ENCODE data around the gene PCOLCE2. TPM values are rescaled to one million over a fixed set of nuclear protein-coding genes. Genes with fewer than 3 reads are reported as not detected.

PCOLCE2 gene
- total RNA-seq, 6 experiments from 2014 or later, result 0.74 to 17.3 (median 14.6) TPM

- Mint-ChIP-seq H3K4me1 (ENCODE audit: low read depth) (peaks cover 55% of the 10 kb centered on the region), H3K4me3 (no peak overlapping the region), H3K9me3 (no peaks in the 10 kb centered on the region), H3K27me3 (ENCODE audit: insufficient read depth) (peaks cover 17% of the 10 kb centered on the region; the same call in 1 of the 2 replicates), H3K27ac (no peak overlapping the region), H3K36me3 (ENCODE audit: low read depth) (no peaks in the 10 kb centered on the region)
- TF ChIP-seq CTCF (IDR thresholded peaks at IDR 0.05), result no peak
- no peak for DNase-seq
These were observed 23.7 kb upstream of the PCOLCE2 start for GRCh38 chr3:142912402-142913172.

- H3K4me1 Mint-ChIP-seq (ENCODE audit: low read depth), result peaks cover 48% of the 10 kb centered on the region; the same call in 1 of the 2 replicates
- DNase-seq, result no peak
- H3K36me3 Mint-ChIP-seq (ENCODE audit: low read depth), result no peaks in the 10 kb centered on the region
- peaks cover 23% of the 10 kb centered on the region; the same call in 1 of the 2 replicates for H3K27me3 Mint-ChIP-seq (ENCODE audit: insufficient read depth)
- no peak for TF ChIP-seq CTCF (IDR thresholded peaks at IDR 0.05)
- no peak overlapping the region for H3K4me3 Mint-ChIP-seq
- no peak overlapping the region for H3K27ac Mint-ChIP-seq
- no peaks in the 10 kb centered on the region for H3K9me3 Mint-ChIP-seq
These were observed 21.4 kb upstream of the PCOLCE2 start for GRCh38 chr3:142910280-142910679.

DNA sequence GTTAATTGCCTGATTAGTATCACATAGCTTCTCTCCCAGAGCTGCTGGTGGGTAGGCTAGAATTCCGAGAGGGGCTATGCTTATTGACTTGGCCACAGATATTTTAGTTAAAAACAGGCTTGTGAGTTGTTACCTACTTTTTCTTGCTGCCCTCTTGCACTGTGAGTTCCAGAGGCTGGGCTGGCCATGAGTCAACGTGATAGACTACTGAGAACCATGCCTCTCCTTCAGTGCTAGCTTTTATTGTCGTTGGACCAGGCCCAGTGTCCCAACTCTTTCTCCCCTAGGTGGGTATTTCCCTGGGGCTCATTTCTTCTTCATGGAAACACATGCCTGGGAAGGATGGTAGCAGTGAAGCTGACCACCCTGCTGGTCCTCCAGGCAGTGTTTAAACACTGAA is 20.4 kb upstream of the PCOLCE2 start:
- Mint-ChIP-seq H3K27ac (no peak overlapping the region), H3K27me3 (ENCODE audit: insufficient read depth) (peaks cover 23% of the 10 kb centered on the region; the same call in 1 of the 2 replicates), H3K9me3 (no peaks in the 10 kb centered on the region), H3K4me3 (no peak overlapping the region), H3K4me1 (ENCODE audit: low read depth) (peaks cover 58% of the 10 kb centered on the region), H3K36me3 (ENCODE audit: low read depth) (no peaks in the 10 kb centered on the region)
- no peak for DNase-seq
- no peak for TF ChIP-seq CTCF (IDR thresholded peaks at IDR 0.05)

DNA sequence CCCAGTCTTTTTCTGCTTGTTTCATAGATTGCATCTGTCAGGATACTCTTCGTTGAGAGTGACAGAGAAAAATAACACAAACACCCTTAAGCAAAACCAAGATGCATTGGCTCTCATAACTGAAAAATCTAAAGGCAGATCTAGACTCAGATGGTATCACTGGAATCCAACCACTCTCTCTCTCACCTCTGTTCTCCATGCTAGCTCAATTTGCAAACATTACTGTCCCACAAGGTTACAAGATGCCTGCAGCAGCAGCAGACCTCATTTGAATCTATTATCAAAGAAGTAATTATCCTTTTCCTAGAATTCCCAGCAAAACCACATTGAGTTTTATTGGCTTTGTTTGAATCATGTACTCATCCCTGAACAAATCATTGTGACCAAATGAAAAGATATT is 19.1 kb upstream of the PCOLCE2 start:
- Mint-ChIP-seq H3K27me3 (ENCODE audit: insufficient read depth) (peaks cover 26% of the 10 kb centered on the region; the same call in 1 of the 2 replicates), H3K4me1 (ENCODE audit: low read depth) (peaks cover 63% of the 10 kb centered on the region), H3K9me3 (no peaks in the 10 kb centered on the region), H3K36me3 (ENCODE audit: low read depth) (no peaks in the 10 kb centered on the region), H3K27ac (no peak overlapping the region), H3K4me3 (no peak overlapping the region)
- TF ChIP-seq CTCF (IDR thresholded peaks at IDR 0.05), result no peak
- no peak for DNase-seq

- no peaks in the 10 kb centered on the region for H3K36me3 Mint-ChIP-seq (ENCODE audit: low read depth)
- H3K4me1 Mint-ChIP-seq (ENCODE audit: low read depth), result peaks cover 51% of the 10 kb centered on the region
These were observed 16.0 kb upstream of the PCOLCE2 start for GRCh38 chr3:142904639-142905436.

More at GRCh38 chr3:142904639-142905436, 16.0 kb upstream of the PCOLCE2 start:
- peak; percentile 12 for DNase-seq
- TF ChIP-seq CTCF (IDR thresholded peaks at IDR 0.05), result peak; percentile 30; the same call in 1 of the 2 replicates
- Mint-ChIP-seq H3K27ac (peak overlapping the region; percentile 14; the same call in 1 of the 2 replicates), H3K4me3 (no peak overlapping the region), H3K9me3 (no peaks in the 10 kb centered on the region), H3K27me3 (ENCODE audit: insufficient read depth) (peaks cover 18% of the 10 kb centered on the region)

Data from HFFc6 (cell line).